ENCODE results near the gene PTEN.

PTEN gene

GRCh38 chr10:87940210-87940609 lies 76.8 kb downstream of the PTEN start:
- no peaks in the 10 kb centered on the region for H3K9me3 ChIP-seq (ENCODE audit: low read length)
- no peaks in the 10 kb centered on the region for H4K20me1 ChIP-seq (ENCODE audit: insufficient read depth, low read length)
- no peak overlapping the region for H3K27ac ChIP-seq (ENCODE audit: low read depth, low read length, poor library complexity, severe bottlenecking)
- no peaks in the 10 kb centered on the region for H3K9me2 ChIP-seq (ENCODE audit: low read depth, low read length)
- H3F3A ChIP-seq (ENCODE audit: insufficient read depth, low read length) = no peaks in the 10 kb centered on the region
- no peak overlapping the region for H2AFZ ChIP-seq (ENCODE audit: low read length)
- H3K4me3 ChIP-seq (ENCODE audit: low read depth, low read length, poor library complexity, severe bottlenecking) = no peak overlapping the region
- H3K36me3 ChIP-seq (ENCODE audit: insufficient read depth, low read length) = peaks cover 41% of the 10 kb centered on the region
- H3K79me2 ChIP-seq (ENCODE audit: insufficient read depth, low read length) = no peaks in the 10 kb centered on the region
- no peak overlapping the region for H3K9ac ChIP-seq (ENCODE audit: low read length)
- TF ChIP-seq EZH2 (IDR thresholded peaks at IDR 0.05; ENCODE audit: borderline replicate concordance, low read length) (no peak), CTCF (IDR thresholded peaks at IDR 0.05; ENCODE audit: low read length) (no peak)
- H3K27me3 ChIP-seq (ENCODE audit: insufficient read depth, low read length) = no peaks in the 10 kb centered on the region
- H3K4me2 ChIP-seq (ENCODE audit: low read length) = no peak overlapping the region
- H3K4me1 ChIP-seq (ENCODE audit: insufficient read depth, low read length, severe bottlenecking) = no peaks in the 10 kb centered on the region

GRCh38 chr10:87942884-87943527 lies 79.6 kb downstream of the PTEN start:
- no peak overlapping the region for H3K27ac ChIP-seq (ENCODE audit: low read depth, low read length, poor library complexity, severe bottlenecking)
- TF ChIP-seq EZH2 (IDR thresholded peaks at IDR 0.05; ENCODE audit: borderline replicate concordance, low read length) (no peak), CTCF (IDR thresholded peaks at IDR 0.05; ENCODE audit: low read length) (no peak)
- H2AFZ ChIP-seq (ENCODE audit: low read length) = no peak overlapping the region
- H3K9me2 ChIP-seq (ENCODE audit: low read depth, low read length) = no peaks in the 10 kb centered on the region
- no peaks in the 10 kb centered on the region for H4K20me1 ChIP-seq (ENCODE audit: insufficient read depth, low read length)
- H3F3A ChIP-seq (ENCODE audit: insufficient read depth, low read length) = no peaks in the 10 kb centered on the region
- H3K27me3 ChIP-seq (ENCODE audit: insufficient read depth, low read length) = no peaks in the 10 kb centered on the region
- no peaks in the 10 kb centered on the region for H3K4me1 ChIP-seq (ENCODE audit: insufficient read depth, low read length, severe bottlenecking)
- H3K4me2 ChIP-seq (ENCODE audit: low read length) = no peak overlapping the region
- H3K79me2 ChIP-seq (ENCODE audit: insufficient read depth, low read length) = no peaks in the 10 kb centered on the region
- H3K36me3 ChIP-seq (ENCODE audit: insufficient read depth, low read length) = peaks cover 35% of the 10 kb centered on the region
- H3K9me3 ChIP-seq (ENCODE audit: low read length) = no peaks in the 10 kb centered on the region
- no peak overlapping the region for H3K9ac ChIP-seq (ENCODE audit: low read length)
- no peak overlapping the region for H3K4me3 ChIP-seq (ENCODE audit: low read depth, low read length, poor library complexity, severe bottlenecking)

- Histone ChIP-seq H3K4me3 (ENCODE audit: low read depth, low read length, poor library complexity, severe bottlenecking) (no peak overlapping the region), H3K9me2 (ENCODE audit: low read depth, low read length) (no peaks in the 10 kb centered on the region), H3K9ac (ENCODE audit: low read length) (no peak overlapping the region), H3K27me3 (ENCODE audit: insufficient read depth, low read length) (no peaks in the 10 kb centered on the region), H2AFZ (ENCODE audit: low read length) (no peak overlapping the region), H3F3A (ENCODE audit: insufficient read depth, low read length) (no peaks in the 10 kb centered on the region), H3K36me3 (ENCODE audit: insufficient read depth, low read length) (peaks cover 32% of the 10 kb centered on the region), H4K20me1 (ENCODE audit: insufficient read depth, low read length) (no peaks in the 10 kb centered on the region), H3K4me1 (ENCODE audit: insufficient read depth, low read length, severe bottlenecking) (no peaks in the 10 kb centered on the region), H3K9me3 (ENCODE audit: low read length) (no peaks in the 10 kb centered on the region), H3K4me2 (ENCODE audit: low read length) (no peak overlapping the region), H3K27ac (ENCODE audit: low read depth, low read length, poor library complexity, severe bottlenecking) (no peak overlapping the region), H3K79me2 (ENCODE audit: insufficient read depth, low read length) (no peaks in the 10 kb centered on the region)
- TF ChIP-seq CTCF (IDR thresholded peaks at IDR 0.05; ENCODE audit: low read length) = no peak
- TF ChIP-seq EZH2 (IDR thresholded peaks at IDR 0.05; ENCODE audit: borderline replicate concordance, low read length) = no peak
Measured at GRCh38 chr10:87945984-87946383, 82.6 kb downstream of the PTEN start.

Measured in OCI-LY1 (cell line).